HG03135 (cell line): ENCODE measurements around the gene OR56A1.
"Not testable (repeated sequence)": the region's sequence is repeated elsewhere in the genome, so short reads cannot be mapped to it uniquely, and the experiment has no call there.

Experiments
- ATAC-seq: cut with Tn5 transposase; IDR thresholded peaks from one replicate; pipeline ENCODE4 v1.9.1; 2021; ENCODE audit warnings: mild to moderate bottlenecking, moderate library complexity; ENCODE audit not compliant: unreplicated experiment

The OR56A1 gene

GRCh38 chr11:6030708-6031405 lies at the start of gene OR56A1:
Gene OR56A1 (minus strand): TSS chr11:6030758. CDS start chr11:6027692, 3,066 bp downstream.
- ATAC-seq, result no peak

DNA sequence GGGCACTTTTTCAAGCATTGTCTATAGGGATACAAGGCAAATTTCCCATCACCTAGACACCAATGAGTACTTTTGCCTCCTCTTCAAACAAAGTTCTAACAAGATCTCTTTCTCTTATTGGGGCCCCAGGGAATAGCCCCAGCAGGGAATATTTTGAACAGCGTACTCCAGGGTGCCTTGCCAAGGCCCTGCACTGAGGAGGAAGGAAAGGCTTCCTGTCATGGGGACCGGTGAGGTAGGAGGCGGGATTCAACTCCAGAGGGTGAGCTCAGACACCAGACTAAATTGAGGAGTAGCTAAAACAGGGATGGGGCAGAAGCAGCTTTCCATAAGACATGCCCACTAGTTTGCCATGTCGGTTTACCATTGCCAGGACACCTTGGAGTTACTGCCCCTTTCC lies 48.9 kb upstream of the OR56A1 start:
- ATAC-seq, result no peak

- ATAC-seq, result no peak
These were observed 47.2 kb upstream of the OR56A1 start for GRCh38 chr11:6077723-6078122.

GRCh38 chr11:6076443-6076842 lies 45.9 kb upstream of the OR56A1 start:
- not testable (repeated sequence) for ATAC-seq

DNA sequence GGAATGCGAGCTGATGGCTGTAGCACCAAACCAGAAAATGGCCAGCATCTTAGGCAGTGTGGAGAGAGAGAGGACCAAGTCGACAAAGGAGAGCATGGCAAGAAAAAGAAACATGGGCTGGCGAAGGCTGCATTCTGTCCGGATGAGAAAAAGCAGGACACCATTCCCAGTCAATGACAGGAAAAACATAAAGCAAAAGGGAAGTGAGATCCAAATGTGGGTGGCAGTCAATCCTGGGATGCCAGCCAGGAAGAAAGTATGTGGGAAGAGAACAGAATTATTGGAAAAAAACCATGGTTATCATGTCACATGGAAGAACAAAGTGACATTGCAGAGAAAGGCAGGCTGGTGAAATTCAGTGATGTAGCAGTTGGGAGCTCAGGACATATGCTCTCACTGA lies 36.9 kb upstream of the OR56A1 start:
- ATAC-seq, result no peak

DNA sequence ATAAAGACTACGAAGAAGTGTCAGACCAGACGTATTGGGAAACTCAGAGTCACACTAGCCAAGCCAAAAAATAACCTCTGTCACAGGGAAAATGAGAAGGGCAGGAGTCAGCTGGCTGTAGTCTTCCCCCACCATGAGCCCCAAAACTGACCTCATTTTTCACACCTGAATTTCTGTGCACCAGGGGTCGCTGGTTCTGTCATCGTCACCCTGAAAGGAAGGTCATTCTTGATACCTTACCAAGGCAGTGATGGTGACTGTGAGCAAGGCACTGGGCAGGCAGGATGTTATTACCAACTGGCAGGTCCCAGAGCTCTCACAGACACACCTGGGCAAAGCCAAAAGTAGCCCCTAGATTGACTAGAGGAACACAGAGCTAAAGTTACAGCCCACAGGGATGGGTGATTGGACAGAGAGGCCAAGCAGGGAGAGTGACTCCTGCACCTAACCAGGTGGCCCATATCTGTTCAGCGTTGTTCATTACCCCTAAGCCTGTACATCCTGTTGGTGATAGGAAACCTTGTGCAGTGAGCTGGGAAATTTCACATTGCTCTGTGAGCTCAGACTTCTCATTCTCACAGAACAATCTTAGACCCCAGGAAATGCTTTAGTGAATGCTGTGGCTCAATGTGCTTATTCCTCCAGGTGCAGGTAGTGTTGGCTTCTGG lies 32.3 kb upstream of the OR56A1 start:
- no peak for ATAC-seq

GRCh38 chr11:6061475-6061874 lies 30.9 kb upstream of the OR56A1 start:
- no peak for ATAC-seq

DNA sequence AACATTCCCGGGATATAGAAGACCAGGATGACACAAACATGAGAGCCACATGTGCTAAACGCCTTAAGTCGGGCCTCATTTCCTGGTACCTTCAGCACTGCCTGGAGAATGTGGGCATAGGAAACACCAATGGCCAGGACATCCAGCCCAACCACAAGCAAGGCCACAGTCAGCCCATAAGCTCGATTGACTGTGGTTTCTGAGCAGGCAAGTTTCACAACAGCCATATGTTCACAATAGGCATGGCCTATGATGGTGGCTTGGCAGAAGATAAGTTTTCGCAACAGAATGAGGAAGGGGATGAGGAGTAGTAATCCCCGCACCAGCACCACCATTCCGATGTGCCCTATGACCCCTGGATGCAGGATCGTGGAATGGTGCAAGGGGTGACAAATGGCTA lies 26.9 kb upstream of the OR56A1 start:
- no peak for ATAC-seq

- ATAC-seq, result no peak
These were observed 25.0 kb upstream of the OR56A1 start for GRCh38 chr11:6055569-6055968.

DNA sequence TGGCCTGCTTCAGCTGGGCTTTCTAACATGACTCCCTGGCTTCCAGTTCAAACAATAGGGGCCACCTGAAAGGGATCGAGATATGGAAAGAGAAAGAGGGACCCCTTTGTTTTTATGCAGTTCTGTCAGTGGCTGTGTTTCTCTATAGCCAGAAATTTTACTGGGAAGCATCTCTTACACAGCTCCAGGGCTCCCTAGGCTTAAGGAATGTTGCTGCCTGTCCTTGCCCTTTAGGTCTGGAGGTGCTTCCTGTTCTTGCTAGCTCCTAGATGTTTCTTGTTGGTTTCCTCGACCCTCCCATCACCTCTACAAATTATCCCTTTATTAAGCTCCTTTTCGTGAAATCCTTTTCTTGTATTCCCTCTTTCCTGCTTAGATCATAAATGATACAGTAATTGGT lies 21.8 kb upstream of the OR56A1 start:
- ATAC-seq, result no peak

- ATAC-seq, result no peak
These were observed 10.3 kb upstream of the OR56A1 start for GRCh38 chr11:6040874-6041273.

- ATAC-seq, result no peak
These were observed 3.1 kb downstream of the OR56A1 start for GRCh38 chr11:6027501-6027900.

GRCh38 chr11:6025056-6025455 lies 5.5 kb downstream of the OR56A1 start:
- ATAC-seq, result no peak

GRCh38 chr11:6022956-6023355 lies 7.6 kb downstream of the OR56A1 start:
- ATAC-seq, result no peak

GRCh38 chr11:6013042-6013441 lies 17.5 kb downstream of the OR56A1 start:
- ATAC-seq, result no peak

DNA sequence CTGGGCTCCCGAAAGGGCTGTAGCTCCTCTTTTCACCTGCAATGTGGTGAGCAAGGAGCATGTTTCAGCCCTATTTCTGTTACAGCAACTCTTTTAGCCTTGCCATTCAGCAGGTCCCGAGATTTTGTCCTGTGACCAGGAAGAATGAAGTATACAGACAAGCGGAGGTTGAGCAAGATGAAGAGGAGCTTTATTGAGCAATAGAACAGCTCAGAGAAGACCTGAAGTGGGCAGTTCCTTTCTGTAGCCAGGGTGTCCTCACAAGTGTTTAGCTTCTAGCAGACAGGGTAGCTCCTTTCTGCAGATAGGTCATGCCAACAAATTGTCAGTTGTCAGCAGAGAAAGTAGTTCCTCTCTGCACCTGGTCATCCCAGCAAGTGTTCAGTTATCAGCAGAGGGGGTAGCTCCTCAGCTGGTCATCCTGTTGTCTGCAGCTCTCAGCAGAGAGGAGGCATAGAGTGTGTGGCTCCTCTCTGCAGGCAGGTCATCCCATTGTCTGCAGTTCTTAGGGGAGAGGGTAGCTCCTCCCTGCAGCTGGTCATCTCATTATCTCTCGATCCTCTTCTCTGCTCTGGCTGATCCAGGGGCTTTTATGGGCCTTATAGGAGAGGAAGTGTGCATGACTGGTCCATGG lies 18.4 kb downstream of the OR56A1 start:
- no peak for ATAC-seq

- ATAC-seq, result no peak
These were observed 23.7 kb downstream of the OR56A1 start, which contains the start of gene OR56A4 for GRCh38 chr11:6006846-6007245. Gene OR56A4 (minus strand): TSS chr11:6006946. CDS start chr11:6002992, 3,954 bp downstream.

DNA sequence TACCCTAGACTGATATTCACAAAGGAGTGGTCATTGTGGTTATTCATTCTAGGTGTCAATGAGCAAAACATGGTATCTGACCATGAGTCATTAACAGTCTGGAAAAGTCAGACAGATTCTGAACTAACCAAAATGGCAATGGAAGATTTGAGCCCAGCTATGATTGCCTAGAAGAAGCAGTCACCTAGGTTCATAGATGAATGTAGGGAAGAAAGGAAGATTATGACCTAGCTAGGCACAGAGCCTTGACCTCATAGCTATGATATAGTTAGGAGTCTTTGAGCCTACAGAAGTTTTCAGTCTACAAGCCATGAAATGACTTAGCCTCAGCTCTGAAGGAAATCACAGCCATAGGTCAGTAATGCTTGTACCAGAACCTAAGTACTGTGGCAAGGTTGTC lies 24.2 kb downstream of the OR56A1 start:
- ATAC-seq, result no peak

GRCh38 chr11:6002202-6002699 lies 28.3 kb downstream of the OR56A1 start:
- no peak for ATAC-seq

- ATAC-seq, result no peak
These were observed 35.8 kb downstream of the OR56A1 start for GRCh38 chr11:5994791-5995190.

GRCh38 chr11:5992604-5993251 lies 37.8 kb downstream of the OR56A1 start:
- ATAC-seq, result no peak
